Hepatocyte (in vitro differentiated cells): Measurements from ENCODE around the gene CSNK1G1. TPM values are rescaled to one million over a fixed set of nuclear protein-coding genes. Genes with fewer than 3 reads are reported as not detected.

ENCODE experiments used
- DNase-seq: peaks from one replicate; pipeline ENCODE4 v3.0.0-alpha.2; 2016; ENCODE audit warnings: low spot score
- H2AFZ ChIP-seq: fragments of 200-600 bp; sonication (generic); 2 replicates; pipeline ENCODE4 v1.6.0; 2016; ENCODE audit warnings: antibody characterized with exemption, mild to moderate bottlenecking
- H3K27ac ChIP-seq: fragments of 200-600 bp; sonication (generic); 2 replicates; pipeline ENCODE4 v1.5.1; 2016; ENCODE audit warnings: mild to moderate bottlenecking
- H3K27me3 ChIP-seq: fragments of 200-600 bp; sonication (generic); 2 replicates; pipeline ENCODE4 v1.6.1; 2016
- H3K36me3 ChIP-seq: fragments of 200-600 bp; sonication (generic); replicated peaks from 2 replicates; pipeline ENCODE4 v1.5.1; 2016; ENCODE audit warnings: low read depth; ENCODE audit not compliant: insufficient read depth
- H3K4me1 ChIP-seq: fragments of 200-600 bp; sonication (generic); 2 replicates; pipeline ENCODE4 v1.5.1; 2016; ENCODE audit warnings: mild to moderate bottlenecking, moderate library complexity; ENCODE audit not compliant: insufficient read depth
- H3K4me2 ChIP-seq: fragments of 200-600 bp; sonication (generic); 2 replicates; pipeline ENCODE4 v1.6.0; 2016
- H3K4me3 ChIP-seq: fragments of 200-600 bp; sonication (generic); 2 replicates; pipeline ENCODE4 v1.5.1; 2016; ENCODE audit warnings: mild to moderate bottlenecking
- H3K79me2 ChIP-seq: fragments of 200-600 bp; sonication (generic); 2 replicates; pipeline ENCODE4 v1.6.0; 2017; ENCODE audit warnings: mild to moderate bottlenecking
- H3K9me2 ChIP-seq: fragments of 200-600 bp; sonication (generic); replicated peaks from 2 replicates; pipeline ENCODE4 v1.6.0; 2017; ENCODE audit warnings: mild to moderate bottlenecking; ENCODE audit not compliant: insufficient read depth
- H3K9me3 ChIP-seq: fragments of 200-600 bp; sonication (generic); 2 replicates; pipeline ENCODE4 v1.5.1; 2016; ENCODE audit warnings: low read depth, mild to moderate bottlenecking
- H4K20me1 ChIP-seq: fragments of 200-600 bp; sonication (generic); 2 replicates; pipeline ENCODE4 v1.6.0; 2016; ENCODE audit warnings: mild to moderate bottlenecking; ENCODE audit not compliant: insufficient read depth, poor library complexity, severe bottlenecking
- EZH2 ChIP-seq: fragments of 200-600 bp; sonication (generic); IDR thresholded peaks from 2 replicates; pipeline ENCODE4 v1.6.1; 2016; ENCODE audit warnings: antibody characterized with exemption, mild to moderate bottlenecking, borderline replicate concordance
- EZH2phosphoT487 ChIP-seq: fragments of 200-600 bp; sonication (generic); IDR thresholded peaks from one replicate; pipeline ENCODE4 v1.6.1; 2018; ENCODE audit warnings: antibody characterized with exemption, mild to moderate bottlenecking, low read depth, moderate library complexity; ENCODE audit not compliant: unreplicated experiment, severe bottlenecking
- WGBS: methylation state at CpG from one replicate; pipeline ENCODE4 v1.1.6; 2016; ENCODE audit warnings: low lambda C conversion rate; ENCODE audit errors: missing lambda C conversion rate; 5-methylcytosine and 5-hydroxymethylcytosine counted together
- polyA plus RNA-seq: library from polyadenylated mRNA; unstranded; fragments of >200 nt; fragmentation: Nextera tagmentation; extraction: Ambion mirVana; gene quantifications from 2 replicates; pipeline ENCODE4 v1.2.1, GENCODE V29; 2016
- total RNA-seq: library from RNA; depleted of rRNA; stranded (reverse); fragments of >200 nt; gene quantifications from 2 replicates; pipeline ENCODE4 v1.2.3, GENCODE V29; 2014
- TF ChIP-seq, protein P1 (sequence below): fragments of 200-600 bp; sonication (generic); IDR thresholded peaks from 2 replicates; pipeline ENCODE4 v1.5.1; 2016; ENCODE audit warnings: antibody characterized with exemption, mild to moderate bottlenecking; ENCODE audit not compliant: poor library complexity

The CSNK1G1 gene
- total and polyA plus RNA-seq, 2 experiments from 2014 or later: 7.7 to 18.1 TPM

- Histone ChIP-seq H3K27ac (no peak overlapping the region), H3K79me2 (peaks cover 7% of the 10 kb centered on the region), H3K4me3 (no peak overlapping the region), H3K4me1 (no peaks in the 10 kb centered on the region), H3K9me2 (no peaks in the 10 kb centered on the region), H2AFZ (no peak overlapping the region), H3K9me3 (no peaks in the 10 kb centered on the region), H3K4me2 (no peak overlapping the region), H3K27me3 (no peaks in the 10 kb centered on the region), H3K36me3 (no peaks in the 10 kb centered on the region), H4K20me1 (no peaks in the 10 kb centered on the region)
- DNase-seq: peak; percentile 41
- 62% methylated on average over 2 of the region's 2 CpGs for WGBS
- TF ChIP-seq EZH2phosphoT487: no peak
- TF ChIP-seq, protein P1, sequence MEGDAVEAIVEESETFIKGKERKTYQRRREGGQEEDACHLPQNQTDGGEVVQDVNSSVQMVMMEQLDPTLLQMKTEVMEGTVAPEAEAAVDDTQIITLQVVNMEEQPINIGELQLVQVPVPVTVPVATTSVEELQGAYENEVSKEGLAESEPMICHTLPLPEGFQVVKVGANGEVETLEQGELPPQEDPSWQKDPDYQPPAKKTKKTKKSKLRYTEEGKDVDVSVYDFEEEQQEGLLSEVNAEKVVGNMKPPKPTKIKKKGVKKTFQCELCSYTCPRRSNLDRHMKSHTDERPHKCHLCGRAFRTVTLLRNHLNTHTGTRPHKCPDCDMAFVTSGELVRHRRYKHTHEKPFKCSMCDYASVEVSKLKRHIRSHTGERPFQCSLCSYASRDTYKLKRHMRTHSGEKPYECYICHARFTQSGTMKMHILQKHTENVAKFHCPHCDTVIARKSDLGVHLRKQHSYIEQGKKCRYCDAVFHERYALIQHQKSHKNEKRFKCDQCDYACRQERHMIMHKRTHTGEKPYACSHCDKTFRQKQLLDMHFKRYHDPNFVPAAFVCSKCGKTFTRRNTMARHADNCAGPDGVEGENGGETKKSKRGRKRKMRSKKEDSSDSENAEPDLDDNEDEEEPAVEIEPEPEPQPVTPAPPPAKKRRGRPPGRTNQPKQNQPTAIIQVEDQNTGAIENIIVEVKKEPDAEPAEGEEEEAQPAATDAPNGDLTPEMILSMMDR: no peak
- no peak for TF ChIP-seq EZH2
These were observed 139.1 kb downstream of the CSNK1G1 start for GRCh38 chr15:64216730-64217428.

GRCh38 chr15:64216196-64216595 is 139.8 kb downstream of the CSNK1G1 start:
- Histone ChIP-seq H3K9me2 (no peaks in the 10 kb centered on the region), H3K27ac (no peak overlapping the region), H3K36me3 (no peaks in the 10 kb centered on the region), H2AFZ (no peak overlapping the region), H3K4me1 (no peaks in the 10 kb centered on the region), H3K9me3 (no peaks in the 10 kb centered on the region), H3K27me3 (no peaks in the 10 kb centered on the region), H3K4me3 (no peak overlapping the region), H3K79me2 (peaks cover 3% of the 10 kb centered on the region), H3K4me2 (no peak overlapping the region), H4K20me1 (no peaks in the 10 kb centered on the region)
- no peak for DNase-seq
- TF ChIP-seq, protein P1: no peak
- TF ChIP-seq EZH2 (no peak), EZH2phosphoT487 (no peak)
- WGBS: 87% methylated on average over 3 of the region's 3 CpGs

- no peaks in the 10 kb centered on the region for H3K27me3 ChIP-seq
- no peaks in the 10 kb centered on the region for H3K4me1 ChIP-seq
- DNase-seq: no peak
- no peaks in the 10 kb centered on the region for H3K79me2 ChIP-seq
- no peaks in the 10 kb centered on the region for H3K9me3 ChIP-seq
- no peak overlapping the region for H3K27ac ChIP-seq
- H3K36me3 ChIP-seq: no peaks in the 10 kb centered on the region
- 96% methylated on average over 3 of the region's 3 CpGs for WGBS
- H3K4me3 ChIP-seq: no peak overlapping the region
- H4K20me1 ChIP-seq: no peaks in the 10 kb centered on the region
- TF ChIP-seq EZH2 (no peak), EZH2phosphoT487 (no peak)
- TF ChIP-seq, protein P1: no peak
- H2AFZ ChIP-seq: no peak overlapping the region
- H3K4me2 ChIP-seq: no peak overlapping the region
- H3K9me2 ChIP-seq: no peaks in the 10 kb centered on the region
These were observed 142.3 kb downstream of the CSNK1G1 start for GRCh38 chr15:64213646-64214045.
